ENCODE data around the gene GRID2. TPM values are rescaled to one million over a fixed set of nuclear protein-coding genes. Genes with fewer than 3 reads are reported as not detected.

GRID2 gene
- polyA plus RNA-seq, 1 of the 3 experiments (the other 2 are of a cell fraction) = not detected

- H3K4me3 ChIP-seq (ENCODE audit: low read depth in 2 of 2, low read length in 1 of 2) = no peak overlapping the region
- H3K27me3 ChIP-seq (ENCODE audit: insufficient read depth) = no peaks in the 10 kb centered on the region
- DNase-seq = no peak
- ChIA-PET CTCF (no interaction called here), POLR2A (no interaction called here)
- H3K9ac ChIP-seq = no peak overlapping the region
- H3K27ac ChIP-seq (ENCODE audit: low read depth in 2 of 2, low read length in 1 of 2) = no peak overlapping the region
- H3K9me3 ChIP-seq = no peaks in the 10 kb centered on the region
- H2AFZ ChIP-seq (ENCODE audit: low read depth) = no peak overlapping the region
- 49% methylated on average over 3 of the region's 3 CpGs for WGBS (ENCODE audit: low lambda C conversion rate)
- no peaks in the 10 kb centered on the region for H3F3A ChIP-seq (replicated peaks; ENCODE audit: insufficient read depth)
- H3K79me2 ChIP-seq (ENCODE audit: insufficient read depth) = no peaks in the 10 kb centered on the region
- no peak overlapping the region for H3K4me2 ChIP-seq
- TF ChIP-seq POLR2AphosphoS5 (IDR thresholded peaks at IDR 0.05; ENCODE audit: low read depth, low read length) = no peak
- no peak for TF ChIP-seq GABPA (IDR thresholded peaks at IDR 0.05; ENCODE audit: low read depth)
- no peak for TF ChIP-seq SIN3A (IDR thresholded peaks at IDR 0.05; ENCODE audit: borderline replicate concordance, low read depth, low read length)
- TF ChIP-seq MEF2A (IDR thresholded peaks at IDR 0.05; ENCODE audit: borderline replicate concordance, low read depth) = no peak
- TF ChIP-seq YY1 (IDR thresholded peaks at IDR 0.05; ENCODE audit: low read depth) = no peak
- no peak for TF ChIP-seq ZBTB33 (IDR thresholded peaks at IDR 0.05; ENCODE audit: borderline replicate concordance, low read depth)
- no peak for TF ChIP-seq USF1 (IDR thresholded peaks at IDR 0.05; ENCODE audit: borderline replicate concordance, low read depth)
- TF ChIP-seq GATA2 (CRISPR knock-in tag; IDR thresholded peaks at IDR 0.05) = no peak
- TF ChIP-seq FOSL2 (IDR thresholded peaks at IDR 0.05; ENCODE audit: borderline replicate concordance, low read depth) = no peak
- TF ChIP-seq CTCF (IDR thresholded peaks at IDR 0.05) = no peak
- no peak for TF ChIP-seq ELF1 (IDR thresholded peaks at IDR 0.05)
- no peak for TF ChIP-seq EZH2phosphoT487 (IDR thresholded peaks at IDR 0.05; ENCODE audit: borderline replicate concordance, low read depth)
- TF ChIP-seq SMC3 (IDR thresholded peaks at IDR 0.05; ENCODE audit: low read depth, low read length) = no peak
- no peak for TF ChIP-seq FOXM1 (IDR thresholded peaks at IDR 0.05; ENCODE audit: low read depth)
- TF ChIP-seq RXRA (IDR thresholded peaks at IDR 0.05; ENCODE audit: borderline replicate concordance, low read depth) = no peak
- TF ChIP-seq TEAD4 (IDR thresholded peaks at IDR 0.05; ENCODE audit: borderline replicate concordance, insufficient read depth) = no peak
- no peak for TF ChIP-seq NFIC (IDR thresholded peaks at IDR 0.05; ENCODE audit: borderline replicate concordance)
- no peak for TF ChIP-seq FOXJ3 (CRISPR knock-in tag; IDR thresholded peaks at IDR 0.05)
- TF ChIP-seq, protein P1, sequence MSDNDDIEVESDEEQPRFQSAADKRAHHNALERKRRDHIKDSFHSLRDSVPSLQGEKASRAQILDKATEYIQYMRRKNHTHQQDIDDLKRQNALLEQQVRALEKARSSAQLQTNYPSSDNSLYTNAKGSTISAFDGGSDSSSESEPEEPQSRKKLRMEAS (IDR thresholded peaks at IDR 0.05; ENCODE audit: low read depth) = no peak
- no peak for TF ChIP-seq MXI1 (IDR thresholded peaks at IDR 0.05; ENCODE audit: low read depth, low read length)
- no peaks in the 10 kb centered on the region for H3K9me2 ChIP-seq
- H4K20me1 ChIP-seq (ENCODE audit: insufficient read depth) = no peaks in the 10 kb centered on the region
- no peaks in the 10 kb centered on the region for H3K36me3 ChIP-seq (replicated peaks in 1 of 2; ENCODE audit: control insufficient read depth in 1 of 2, insufficient read depth in 2 of 2, low read length in 1 of 2)
- no peaks in the 10 kb centered on the region for H3K4me1 ChIP-seq (ENCODE audit: control insufficient read depth in 1 of 2, insufficient read depth in 2 of 2, low read depth in 1 of 2, low read length in 1 of 2)
These were observed 179.6 kb downstream of the GRID2 start for GRCh38 chr4:92483341-92483740.

Measured in SK-N-SH (cell line).